GM11168 (cell line): ENCODE results near the gene CTNNBL1.

Source experiments
- in situ Hi-C: fragments of 300-500 bp; cut with MboI; formaldehyde crosslinking; loops from one replicate; pipeline ENCODE4 v1.12.0; 2022; ENCODE audit warnings: low sequenced_read_pairs; ENCODE audit not compliant: unreplicated experiment

CTNNBL1 gene

GRCh38 chr20:37869334-37869861, 175.6 kb downstream of the CTNNBL1 start:
- in situ Hi-C loops, result no loop called here

GRCh38 chr20:37870294-37870693, 176.5 kb downstream of the CTNNBL1 start:
- in situ Hi-C loops, result no loop called here

- in situ Hi-C loops, result no loop called here
Measured at GRCh38 chr20:37871751-37872150, 177.9 kb downstream of the CTNNBL1 start.

GRCh38 chr20:37872161-37872560, 178.3 kb downstream of the CTNNBL1 start:
- in situ Hi-C loops, result no loop called here

- in situ Hi-C loops, result no loop called here
Measured at GRCh38 chr20:37873884-37874283, 180.1 kb downstream of the CTNNBL1 start.

- in situ Hi-C loops, result no loop called here
Measured at GRCh38 chr20:37875460-37876175, 181.8 kb downstream of the CTNNBL1 start.

GRCh38 chr20:37876863-37877262, 183.0 kb downstream of the CTNNBL1 start:
- in situ Hi-C loops, result no loop called here

GRCh38 chr20:37877832-37878772, 184.3 kb downstream of the CTNNBL1 start:
- in situ Hi-C loops, result no loop called here

GRCh38 chr20:37878835-37879599, 185.2 kb downstream of the CTNNBL1 start:
- in situ Hi-C loops, result no loop called here

- in situ Hi-C loops, result no loop called here
Measured at GRCh38 chr20:37879843-37880242, 186.0 kb downstream of the CTNNBL1 start.

GRCh38 chr20:37880726-37881591, 187.1 kb downstream of the CTNNBL1 start:
- in situ Hi-C loops, result no loop called here

- in situ Hi-C loops, result no loop called here
Measured at GRCh38 chr20:37881601-37882343, 187.9 kb downstream of the CTNNBL1 start.

GRCh38 chr20:37882961-37883712, 189.3 kb downstream of the CTNNBL1 start:
- in situ Hi-C loops, result no loop called here

GRCh38 chr20:37885042-37885441, 191.2 kb downstream of the CTNNBL1 start:
- in situ Hi-C loops, result no loop called here

- in situ Hi-C loops, result no loop called here
Measured at GRCh38 chr20:37885593-37886503, 192.0 kb downstream of the CTNNBL1 start.

- in situ Hi-C loops, result no loop called here
Measured at GRCh38 chr20:37886851-37887297, 193.0 kb downstream of the CTNNBL1 start.

GRCh38 chr20:37888641-37889040, 194.8 kb downstream of the CTNNBL1 start:
- in situ Hi-C loops, result no loop called here
